Endodermal cell (in vitro differentiated cells): Measurements from ENCODE around the gene DAPP1. TPM values are rescaled to one million over a fixed set of nuclear protein-coding genes. Genes with fewer than 3 reads are reported as not detected.

ENCODE experiments used
- DNase-seq: peaks from one replicate; pipeline ENCODE4 v3.0.0-alpha.2; 2017
- H3K27ac ChIP-seq: 2 replicates; pipeline ENCODE4 v1.5.1; 2013; ENCODE audit warnings: mild to moderate bottlenecking, low read depth, low read length, moderate library complexity
- H3K27me3 ChIP-seq: 2 replicates; pipeline ENCODE4 v1.6.1; 2013; ENCODE audit warnings: mild to moderate bottlenecking, low read length, moderate library complexity; ENCODE audit not compliant: insufficient read depth, control insufficient read depth, poor library complexity, severe bottlenecking
- H3K36me3 ChIP-seq: 2 replicates; pipeline ENCODE4 v1.7.0; 2013; ENCODE audit warnings: mild to moderate bottlenecking, low read length, moderate library complexity; ENCODE audit not compliant: control insufficient read depth, insufficient read depth
- H3K4me1 ChIP-seq: one replicate; pipeline ENCODE4 v1.7.0; 2013; ENCODE audit warnings: low read length; ENCODE audit not compliant: control insufficient read depth, insufficient read depth
- H3K4me3 ChIP-seq: 2 replicates; pipeline ENCODE4 v1.5.1; 2013; ENCODE audit warnings: mild to moderate bottlenecking, low read length, moderate library complexity
- H3K9ac ChIP-seq: 2 replicates; pipeline ENCODE4 v1.6.1; 2013; ENCODE audit warnings: mild to moderate bottlenecking, low read length, moderate library complexity; ENCODE audit not compliant: poor library complexity, severe bottlenecking; ENCODE audit errors: extremely low read depth
- H3K9me3 ChIP-seq: 2 replicates; pipeline ENCODE4 v1.6.1; 2013; ENCODE audit warnings: mild to moderate bottlenecking, low read length, moderate library complexity; ENCODE audit not compliant: control insufficient read depth
- H3K27ac Mint-ChIP-seq: 2 replicates; pipeline ENCODE4 v1.8.0; 2020; ENCODE audit warnings: mixed read lengths
- H3K27me3 Mint-ChIP-seq: 2 replicates; pipeline ENCODE4 v1.8.0; 2021; ENCODE audit warnings: mild to moderate bottlenecking, mixed read lengths; ENCODE audit not compliant: insufficient read depth
- H3K36me3 Mint-ChIP-seq: 2 replicates; pipeline ENCODE4 v1.8.0; 2020; ENCODE audit warnings: low read depth, mixed read lengths
- H3K4me1 Mint-ChIP-seq: 2 replicates; pipeline ENCODE4 v1.8.0; 2020; ENCODE audit warnings: mixed read lengths
- H3K4me3 Mint-ChIP-seq: 2 replicates; pipeline ENCODE4 v1.8.0; 2020; ENCODE audit warnings: mild to moderate bottlenecking, moderate library complexity, mixed read lengths
- H3K9me3 Mint-ChIP-seq: 2 replicates; pipeline ENCODE4 v1.8.0; 2020; ENCODE audit warnings: mild to moderate bottlenecking, mixed read lengths
- CTCF ChIP-seq: fragments of 200-600 bp; sonication (generic); conservative IDR thresholded peaks from 2 replicates; pipeline ENCODE4 v1.5.0; 2021; ENCODE audit warnings: antibody characterized with exemption, mild to moderate bottlenecking
- WGBS, 2 experiments: methylation state at CpG; one replicate each; pipeline versions ENCODE4 v1.1.5 to v1.1.7; 2013; ENCODE audit warnings: missing lambda C conversion rate in 2 of 2, mixed read lengths in 1 of 2; ENCODE audit not compliant: insufficient coverage in 1 of 2, insufficient read length in 1 of 2; 5-methylcytosine and 5-hydroxymethylcytosine counted together
- total RNA-seq, 2 donors: library from RNA; stranded (reverse); fragmentation: NEBNext Ultra II Directional in 1 of 2; extraction: Animal tissue kit (Norgen Biotek cat#: 25700) in 1 of 2; gene quantifications; 2 replicates in 1 of 2; 3 replicates in 1 of 2; pipeline ENCODE4 v1.2.1, GENCODE V29; 2021

DAPP1 gene
- total RNA-seq, 2 donors from 2014 or later = not detected

- H3K27me3 Mint-ChIP-seq = no peaks in the 10 kb centered on the region
- Histone ChIP-seq H3K27me3 (no peaks in the 10 kb centered on the region), H3K36me3 (no peaks in the 10 kb centered on the region), H3K27ac (no peak overlapping the region), H3K9me3 (no peaks in the 10 kb centered on the region), H3K4me1 (no peaks in the 10 kb centered on the region), H3K9ac (no peak overlapping the region), H3K4me3 (no peak overlapping the region)
- H3K4me3 Mint-ChIP-seq = no peak overlapping the region
- no peaks in the 10 kb centered on the region for H3K9me3 Mint-ChIP-seq
- no peak overlapping the region for H3K27ac Mint-ChIP-seq
- no peaks in the 10 kb centered on the region for H3K4me1 Mint-ChIP-seq
- no peaks in the 10 kb centered on the region for H3K36me3 Mint-ChIP-seq
- no peak for TF ChIP-seq CTCF
- no peak for DNase-seq
These were observed 26.8 kb downstream of the DAPP1 start for GRCh38 chr4:99843413-99843812.

- Histone ChIP-seq H3K36me3 (no peaks in the 10 kb centered on the region), H3K27me3 (no peaks in the 10 kb centered on the region), H3K9ac (no peak overlapping the region), H3K9me3 (no peaks in the 10 kb centered on the region), H3K4me1 (no peaks in the 10 kb centered on the region), H3K27ac (no peak overlapping the region), H3K4me3 (no peak overlapping the region)
- Mint-ChIP-seq H3K9me3 (no peaks in the 10 kb centered on the region), H3K4me1 (no peaks in the 10 kb centered on the region), H3K36me3 (no peaks in the 10 kb centered on the region), H3K27me3 (no peaks in the 10 kb centered on the region), H3K4me3 (no peak overlapping the region), H3K27ac (no peak overlapping the region)
- DNase-seq = no peak
- TF ChIP-seq CTCF = no peak
- 88 to 95% methylated on average over 4 to 7 of the region's 7 CpGs for WGBS, 2 experiments
These were observed 27.4 kb downstream of the DAPP1 start for GRCh38 chr4:99844048-99844447.

GRCh38 chr4:99845179-99845578, 28.6 kb downstream of the DAPP1 start:
- TF ChIP-seq CTCF = no peak
- Histone ChIP-seq H3K27me3 (no peaks in the 10 kb centered on the region), H3K9me3 (no peaks in the 10 kb centered on the region), H3K9ac (no peak overlapping the region), H3K27ac (no peak overlapping the region), H3K4me1 (no peaks in the 10 kb centered on the region), H3K36me3 (no peaks in the 10 kb centered on the region), H3K4me3 (no peak overlapping the region)
- Mint-ChIP-seq H3K4me1 (no peaks in the 10 kb centered on the region), H3K27me3 (no peaks in the 10 kb centered on the region), H3K9me3 (no peaks in the 10 kb centered on the region), H3K36me3 (no peaks in the 10 kb centered on the region), H3K27ac (no peak overlapping the region), H3K4me3 (no peak overlapping the region)
- no peak for DNase-seq
- WGBS, 2 experiments = 95% methylated on average over 1 of the region's 1 CpG; no CpG with 5 or more reads in 1 of the 2 experiments
